ENCODE data around the gene GTPBP1. TPM values are rescaled to one million over a fixed set of nuclear protein-coding genes. Genes with fewer than 3 reads are reported as not detected.

GTPBP1 gene
- total and polyA plus RNA-seq, 2 of the 13 experiments (the other 11 are each of a cell fraction or from before 2014, with no cell fraction given) = 22.3 to 27.0 TPM

GRCh38 chr22:38755155-38755910 lies 49.6 kb downstream of the GTPBP1 start (continued):
- TF ChIP-seq ZNF597 (CRISPR knock-in tag; IDR thresholded peaks at IDR 0.05) (no peak), ZNF790 (CRISPR knock-in tag; IDR thresholded peaks at IDR 0.05; ENCODE audit: borderline replicate concordance) (peak; percentile 83; the same call in 1 of the 2 replicates), ZMYM2 (CRISPR knock-in tag; IDR thresholded peaks at IDR 0.05) (peak; percentile 81), PBX3 (CRISPR knock-in tag; IDR thresholded peaks at IDR 0.05; ENCODE audit: borderline replicate concordance) (no peak), DNMT1 (CRISPR knock-in tag; IDR thresholded peaks at IDR 0.05) (peak; percentile 41; the same call in 1 of the 2 replicates), NFE2 (CRISPR knock-in tag; IDR thresholded peaks at IDR 0.05) (no peak), MED13 (CRISPR knock-in tag; IDR thresholded peaks at IDR 0.05) (no peak), ISL2 (CRISPR knock-in tag; IDR thresholded peaks at IDR 0.05) (no peak), KLF11 (CRISPR knock-in tag; IDR thresholded peaks at IDR 0.05) (no peak), PAX8 (CRISPR knock-in tag; IDR thresholded peaks at IDR 0.05; ENCODE audit: borderline replicate concordance) (no peak), ZBTB2 (CRISPR knock-in tag; IDR thresholded peaks at IDR 0.05; ENCODE audit: low read depth) (peak; percentile 92), RARA (CRISPR knock-in tag; IDR thresholded peaks at IDR 0.05) (peak; percentile 92), REL (CRISPR knock-in tag; conservative IDR thresholded peaks at IDR 0.05) (peak; percentile 65; the same call in 1 of the 2 replicates), HNF1B (CRISPR knock-in tag; IDR thresholded peaks at IDR 0.05) (peak; percentile 78), THAP8 (CRISPR knock-in tag; IDR thresholded peaks at IDR 0.05; ENCODE audit: borderline replicate concordance) (no peak), ZMYM3 (CRISPR knock-in tag; IDR thresholded peaks at IDR 0.05) (no peak; the same call in 1 of the 2 replicates), RFXAP (CRISPR knock-in tag; IDR thresholded peaks at IDR 0.05; ENCODE audit: borderline replicate concordance) (0 out of 2 replicates have a peak, but pooled peaks have one; percentile 2), GPN1 (CRISPR knock-in tag; IDR thresholded peaks at IDR 0.05; ENCODE audit: borderline replicate concordance) (no peak), KLF6 (CRISPR knock-in tag; IDR thresholded peaks at IDR 0.05) (no peak), MEF2D (CRISPR knock-in tag; IDR thresholded peaks at IDR 0.05) (no peak), ARNT2 (CRISPR knock-in tag; IDR thresholded peaks at IDR 0.05; ENCODE audit: low read depth) (peak; percentile 63; the same call in 1 of the 2 replicates), HMG20B (CRISPR knock-in tag; conservative IDR thresholded peaks at IDR 0.05) (no peak), MAFF (IDR thresholded peaks at IDR 0.05; ENCODE audit: low read depth, low read length) (peak; percentile 13; the same call in 1 of the 2 replicates)
